HT1080 (cell line): ENCODE data around the gene CCDC187. TPM values are rescaled to one million over a fixed set of nuclear protein-coding genes. Genes with fewer than 3 reads are reported as not detected.

Experiments used
- total RNA-seq: library from RNA; depleted of rRNA; stranded (reverse); fragments of >200 nt; shearing (Covaris generic); gene quantifications from 2 replicates; pipeline ENCODE4 v1.2.3, GENCODE V29; 2014; rRNA removed

Gene CCDC187
- total RNA-seq, 1 experiment from 2014 or later, result 0.02 TPM

Other genes with a start within 250 kb of the CCDC187 start
- gene NACC2, start 208.8 kb downstream of the CCDC187 start, total RNA-seq, result 24.2 and 28.3 TPM in 2 replicates
- gene TMEM250, start 185.2 kb downstream of the CCDC187 start, total RNA-seq, result 47.1 and 63.7 TPM in 2 replicates
- gene LHX3, start 99.0 kb downstream of the CCDC187 start, total RNA-seq, result not detected in 2 replicates
- 20.1 and 21.7 TPM in 2 replicates for gene QSOX2, start 58.3 kb downstream of the CCDC187 start, total RNA-seq
- 19.0 and 23.1 TPM in 2 replicates for gene GPSM1, start 23.4 kb upstream of the CCDC187 start, total RNA-seq
- 36.6 and 44.0 TPM in 2 replicates for gene DNLZ, start 59.6 kb upstream of the CCDC187 start, total RNA-seq
- gene CARD9, start 69.6 kb upstream of the CCDC187 start, total RNA-seq, result 0.43 and 0.66 TPM in 2 replicates
- gene SNAPC4, start 96.1 kb upstream of the CCDC187 start, total RNA-seq, result 13.5 and 15.3 TPM in 2 replicates
- gene ENTR1, start 106.5 kb upstream of the CCDC187 start, total RNA-seq, result 114 and 125 TPM in 2 replicates
- gene PMPCA, start 106.6 kb upstream of the CCDC187 start, total RNA-seq, result 88.6 and 104 TPM in 2 replicates
- gene INPP5E, start 135.8 kb upstream of the CCDC187 start, total RNA-seq, result 12.1 and 16.6 TPM in 2 replicates
- gene SEC16A, start 178.9 kb upstream of the CCDC187 start, total RNA-seq, result 18.1 and 22.7 TPM in 2 replicates
- gene NOTCH1, start 242.0 kb upstream of the CCDC187 start, total RNA-seq, result 11.4 and 13.7 TPM in 2 replicates